HL-60 (cell line): ENCODE measurements around the gene GRID1.

Experiments
- CTCF ChIP-seq: IDR thresholded peaks from one replicate; pipeline ENCODE4 v1.5.1; 2011; ENCODE audit warnings: low read length, control low read depth, inconsistent platforms; ENCODE audit not compliant: insufficient read depth
- TF ChIP-seq, protein P1 (sequence below): IDR thresholded peaks from 2 replicates; pipeline ENCODE4 v1.6.1; 2012; ENCODE audit warnings: low read depth; ENCODE audit not compliant: insufficient replicate concordance

DNA sequence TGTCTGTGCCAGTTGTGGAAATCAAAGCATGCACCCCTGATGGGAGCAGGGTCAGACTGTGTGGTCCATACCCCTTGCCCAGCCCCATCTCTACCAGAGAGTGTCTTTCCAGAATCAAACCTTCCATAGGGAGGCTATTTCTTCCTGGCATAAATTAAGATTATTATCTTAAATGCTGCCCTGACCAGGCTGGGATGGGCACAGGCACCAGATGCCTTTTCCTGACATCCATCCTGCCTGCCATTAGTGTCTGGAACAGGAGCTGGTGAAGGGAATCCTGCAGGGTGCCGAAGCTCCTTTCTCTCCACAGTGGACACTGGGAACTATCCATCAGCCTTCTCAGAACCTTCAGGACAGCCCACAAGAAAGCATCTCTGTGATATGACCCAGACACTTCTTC is 296.3 kb downstream of the GRID1 start:
- TF ChIP-seq CTCF, result no peak
- TF ChIP-seq, protein P1, sequence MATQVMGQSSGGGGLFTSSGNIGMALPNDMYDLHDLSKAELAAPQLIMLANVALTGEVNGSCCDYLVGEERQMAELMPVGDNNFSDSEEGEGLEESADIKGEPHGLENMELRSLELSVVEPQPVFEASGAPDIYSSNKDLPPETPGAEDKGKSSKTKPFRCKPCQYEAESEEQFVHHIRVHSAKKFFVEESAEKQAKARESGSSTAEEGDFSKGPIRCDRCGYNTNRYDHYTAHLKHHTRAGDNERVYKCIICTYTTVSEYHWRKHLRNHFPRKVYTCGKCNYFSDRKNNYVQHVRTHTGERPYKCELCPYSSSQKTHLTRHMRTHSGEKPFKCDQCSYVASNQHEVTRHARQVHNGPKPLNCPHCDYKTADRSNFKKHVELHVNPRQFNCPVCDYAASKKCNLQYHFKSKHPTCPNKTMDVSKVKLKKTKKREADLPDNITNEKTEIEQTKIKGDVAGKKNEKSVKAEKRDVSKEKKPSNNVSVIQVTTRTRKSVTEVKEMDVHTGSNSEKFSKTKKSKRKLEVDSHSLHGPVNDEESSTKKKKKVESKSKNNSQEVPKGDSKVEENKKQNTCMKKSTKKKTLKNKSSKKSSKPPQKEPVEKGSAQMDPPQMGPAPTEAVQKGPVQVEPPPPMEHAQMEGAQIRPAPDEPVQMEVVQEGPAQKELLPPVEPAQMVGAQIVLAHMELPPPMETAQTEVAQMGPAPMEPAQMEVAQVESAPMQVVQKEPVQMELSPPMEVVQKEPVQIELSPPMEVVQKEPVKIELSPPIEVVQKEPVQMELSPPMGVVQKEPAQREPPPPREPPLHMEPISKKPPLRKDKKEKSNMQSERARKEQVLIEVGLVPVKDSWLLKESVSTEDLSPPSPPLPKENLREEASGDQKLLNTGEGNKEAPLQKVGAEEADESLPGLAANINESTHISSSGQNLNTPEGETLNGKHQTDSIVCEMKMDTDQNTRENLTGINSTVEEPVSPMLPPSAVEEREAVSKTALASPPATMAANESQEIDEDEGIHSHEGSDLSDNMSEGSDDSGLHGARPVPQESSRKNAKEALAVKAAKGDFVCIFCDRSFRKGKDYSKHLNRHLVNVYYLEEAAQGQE, result no peak
